ENCODE measurements around the gene PRKCD.

PRKCD gene

GRCh38 chr3:53230789-53231188 is 69.8 kb downstream of the PRKCD start:
- no peak for TF ChIP-seq CTCF (IDR thresholded peaks at IDR 0.05; ENCODE audit: low read depth, low read length)

GRCh38 chr3:53231532-53232511 is 70.8 kb downstream of the PRKCD start:
- TF ChIP-seq CTCF (IDR thresholded peaks at IDR 0.05; ENCODE audit: low read depth, low read length), result no peak
- no peak overlapping the region for H3K4me3 ChIP-seq (ENCODE audit: low read depth, low read length)

More at GRCh38 chr3:53230789-53231188, 69.8 kb downstream of the PRKCD start:
- no peak overlapping the region for H3K4me3 ChIP-seq (ENCODE audit: low read depth, low read length)

- TF ChIP-seq CTCF (IDR thresholded peaks at IDR 0.05; ENCODE audit: low read depth, low read length), result no peak
- no peak overlapping the region for H3K4me3 ChIP-seq (ENCODE audit: low read depth, low read length)
Measured at GRCh38 chr3:53232641-53233377, 71.8 kb downstream of the PRKCD start.

- no peak for TF ChIP-seq CTCF (IDR thresholded peaks at IDR 0.05; ENCODE audit: low read depth, low read length)
- no peak overlapping the region for H3K4me3 ChIP-seq (ENCODE audit: low read depth, low read length)
Measured at GRCh38 chr3:53234130-53234840, 73.3 kb downstream of the PRKCD start.

- TF ChIP-seq CTCF (IDR thresholded peaks at IDR 0.05; ENCODE audit: low read depth, low read length), result no peak
- no peak overlapping the region for H3K4me3 ChIP-seq (ENCODE audit: low read depth, low read length)
Measured at GRCh38 chr3:53234841-53235232, 73.8 kb downstream of the PRKCD start.

- no peak for TF ChIP-seq CTCF (IDR thresholded peaks at IDR 0.05; ENCODE audit: low read depth, low read length)
- no peak overlapping the region for H3K4me3 ChIP-seq (ENCODE audit: low read depth, low read length)
Measured at GRCh38 chr3:53235545-53235944, 74.5 kb downstream of the PRKCD start.

Data from WI38 (cell line).